HG03135 (cell line): ENCODE data around the gene SPNS2.

ENCODE experiments used
- ATAC-seq: cut with Tn5 transposase; IDR thresholded peaks from one replicate; pipeline ENCODE4 v1.9.1; 2021; ENCODE audit warnings: mild to moderate bottlenecking, moderate library complexity; ENCODE audit not compliant: unreplicated experiment

Gene SPNS2

GRCh38 chr17:4502466-4503154 lies 3.9 kb downstream of the SPNS2 start:
- ATAC-seq: no peak

- no peak for ATAC-seq
Observed at GRCh38 chr17:4503283-4504025, 4.8 kb downstream of the SPNS2 start.

DNA sequence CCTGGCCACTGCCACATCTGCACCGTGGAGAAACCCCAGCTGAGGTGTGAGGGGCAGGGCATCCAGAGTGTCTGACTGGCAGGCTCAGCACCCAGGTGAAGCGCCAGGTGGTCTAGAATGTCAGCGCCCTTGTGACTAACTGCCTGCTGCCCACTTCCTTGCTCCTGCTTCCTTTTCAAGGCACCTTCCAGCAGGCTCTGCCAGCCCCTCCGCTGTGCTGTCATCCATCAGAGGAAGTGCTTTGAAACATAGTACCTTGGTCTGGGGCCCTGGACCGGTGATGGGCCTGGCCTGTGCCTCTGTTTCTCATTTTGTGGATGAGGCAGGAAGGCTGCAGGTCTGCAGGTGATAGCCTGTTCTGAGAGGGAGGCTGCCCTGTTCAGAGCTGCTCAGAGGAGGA lies 5.5 kb downstream of the SPNS2 start:
- ATAC-seq: no peak

DNA sequence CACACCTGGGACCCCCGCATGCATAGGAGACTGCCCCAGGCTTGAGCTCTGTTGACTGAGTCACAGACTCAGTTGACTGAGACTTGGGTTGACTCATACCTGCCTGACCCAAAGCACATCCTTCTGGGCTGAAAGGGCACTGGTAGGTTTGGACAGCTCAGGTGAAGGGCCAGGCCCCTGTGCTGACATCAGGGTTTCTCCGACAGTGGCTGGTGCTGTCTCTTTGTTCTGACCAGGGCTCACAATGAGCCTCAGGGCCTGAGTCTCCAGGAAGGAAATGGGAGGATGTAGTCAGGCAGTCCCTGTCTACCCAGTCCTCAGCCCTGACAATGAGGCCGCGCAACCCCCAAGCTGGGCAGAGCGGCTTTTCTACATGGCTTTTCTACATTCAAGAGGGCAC lies 6.5 kb downstream of the SPNS2 start:
- ATAC-seq: no peak

DNA sequence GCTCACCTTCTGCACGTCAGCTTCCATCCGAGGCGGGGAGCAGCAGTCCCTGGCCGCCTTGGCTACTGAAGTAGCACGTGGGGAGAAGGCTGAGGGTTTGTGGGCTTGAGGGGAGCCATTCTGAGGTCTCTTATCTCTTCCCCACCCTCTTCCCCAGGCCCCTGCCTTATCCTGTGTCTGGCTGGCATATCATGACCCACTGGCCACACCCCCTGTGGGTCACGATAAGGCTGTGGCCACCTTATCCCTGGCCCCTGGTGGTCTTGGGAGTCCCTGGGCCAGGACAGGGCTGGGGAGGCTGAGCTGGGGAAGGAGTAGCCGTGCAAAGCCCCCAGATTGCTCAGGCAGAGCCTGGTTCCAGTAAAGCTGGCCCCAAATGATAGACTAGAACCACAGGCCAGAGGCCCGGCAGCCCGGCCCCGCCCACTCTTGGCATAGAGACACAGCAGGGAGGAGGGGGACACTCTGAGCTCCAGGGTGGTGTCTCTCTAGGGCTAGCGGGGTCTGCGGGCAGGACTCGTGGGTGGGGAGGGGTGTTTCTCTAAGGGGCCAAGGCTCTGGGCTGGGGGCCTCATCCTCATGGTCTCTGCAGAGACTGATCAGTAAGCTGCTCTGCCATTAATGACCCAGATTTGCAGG lies 7.6 kb downstream of the SPNS2 start:
- ATAC-seq: no peak

DNA sequence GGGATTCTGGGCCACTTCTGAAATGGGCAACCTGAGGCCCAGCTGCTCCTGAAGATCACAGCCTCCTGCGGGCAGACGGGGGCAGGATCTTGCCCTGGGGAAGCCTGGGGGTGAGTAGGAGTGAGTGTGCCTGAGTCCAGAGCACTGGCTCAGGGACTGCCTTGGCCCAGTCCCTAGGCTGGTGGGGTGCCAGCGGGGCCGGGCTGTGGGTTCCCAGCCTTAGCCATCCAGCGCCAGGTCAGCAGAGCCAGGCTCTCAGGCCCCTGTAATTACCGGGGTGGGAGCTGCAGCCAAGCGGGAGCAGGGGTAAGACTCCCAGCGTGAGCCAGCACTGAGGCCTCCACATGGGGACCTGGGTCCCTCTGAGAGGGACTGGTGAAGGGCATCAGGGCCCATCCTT lies 8.2 kb downstream of the SPNS2 start:
- no peak for ATAC-seq

DNA sequence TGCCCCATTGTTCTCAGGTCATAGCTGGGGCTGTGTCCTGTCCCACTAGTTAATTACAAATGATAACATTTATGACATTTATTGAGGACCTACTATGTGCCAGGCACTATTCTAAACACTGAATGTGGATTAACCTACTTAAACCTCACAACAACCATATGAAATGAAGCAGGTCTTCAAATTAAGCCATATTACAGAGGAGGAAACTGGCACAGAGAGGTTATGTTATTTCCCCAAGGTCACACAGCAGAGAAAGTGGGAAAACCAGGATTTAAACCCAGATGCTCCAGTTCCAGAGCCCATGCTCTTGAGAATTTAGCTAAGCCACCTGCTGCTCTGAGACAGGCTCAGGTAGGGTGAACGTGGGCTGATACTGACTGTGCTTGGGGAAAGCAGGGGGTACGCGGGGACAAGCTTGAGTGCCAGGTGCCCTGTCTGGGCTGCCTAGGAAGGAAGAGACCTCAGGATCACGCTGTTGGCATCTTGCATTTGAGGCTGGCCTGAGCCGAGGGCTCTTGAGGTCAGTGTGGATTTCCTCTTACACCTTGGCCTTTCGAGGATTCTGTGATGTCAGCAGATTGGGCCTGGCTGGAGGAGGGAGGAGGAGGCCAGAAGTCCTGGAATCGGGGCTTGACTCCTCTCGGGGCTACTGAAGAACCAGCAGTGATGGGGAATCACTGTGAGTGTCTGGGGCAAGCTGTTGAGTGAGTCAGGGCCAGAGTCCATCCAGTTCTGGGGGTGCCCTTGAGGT lies 8.9 kb downstream of the SPNS2 start:
- ATAC-seq: no peak

GRCh38 chr17:4508207-4508606 lies 9.5 kb downstream of the SPNS2 start:
- ATAC-seq: no peak

- no peak for ATAC-seq
Observed at GRCh38 chr17:4509401-4509800, 10.7 kb downstream of the SPNS2 start.

DNA sequence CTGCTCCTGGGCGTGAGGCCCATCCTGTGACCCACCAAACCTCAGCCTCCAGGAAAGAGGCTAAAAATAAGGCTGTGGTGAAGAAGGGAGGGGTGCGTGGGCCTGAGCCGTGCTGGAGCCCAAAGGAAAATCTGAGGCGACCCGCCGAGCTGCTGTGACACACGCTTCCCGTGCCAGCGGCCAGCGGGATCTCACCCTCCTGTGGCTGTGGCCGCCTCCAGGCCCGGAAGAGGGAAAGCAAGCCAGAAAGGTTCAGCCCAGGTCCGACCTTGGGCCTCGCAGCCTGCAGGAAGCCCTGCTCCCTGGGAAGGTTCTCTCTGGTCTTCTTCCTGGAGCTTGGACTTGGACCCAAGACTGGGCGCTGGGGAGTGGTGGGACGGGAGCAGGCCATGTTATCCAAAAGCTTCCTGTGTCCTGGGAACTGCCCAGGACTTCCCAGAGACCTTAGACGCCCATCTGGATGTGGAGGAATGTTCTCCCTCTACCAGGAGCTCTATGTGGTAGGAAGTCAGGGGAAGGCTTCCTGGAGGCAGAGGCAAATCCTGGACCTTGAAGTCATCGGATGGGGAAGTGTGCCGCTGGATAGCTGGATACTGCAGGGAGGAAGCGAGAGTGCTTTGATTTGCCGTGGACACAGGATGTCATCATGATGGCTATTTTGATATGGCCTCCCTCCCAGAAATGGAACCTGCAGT lies 11.4 kb downstream of the SPNS2 start:
- ATAC-seq: no peak

GRCh38 chr17:4510618-4510941 lies 11.9 kb downstream of the SPNS2 start:
- no peak for ATAC-seq

GRCh38 chr17:4511199-4511932 lies 12.7 kb downstream of the SPNS2 start:
- no peak for ATAC-seq

- ATAC-seq: no peak
Observed at GRCh38 chr17:4512156-4513112, 13.8 kb downstream of the SPNS2 start.

DNA sequence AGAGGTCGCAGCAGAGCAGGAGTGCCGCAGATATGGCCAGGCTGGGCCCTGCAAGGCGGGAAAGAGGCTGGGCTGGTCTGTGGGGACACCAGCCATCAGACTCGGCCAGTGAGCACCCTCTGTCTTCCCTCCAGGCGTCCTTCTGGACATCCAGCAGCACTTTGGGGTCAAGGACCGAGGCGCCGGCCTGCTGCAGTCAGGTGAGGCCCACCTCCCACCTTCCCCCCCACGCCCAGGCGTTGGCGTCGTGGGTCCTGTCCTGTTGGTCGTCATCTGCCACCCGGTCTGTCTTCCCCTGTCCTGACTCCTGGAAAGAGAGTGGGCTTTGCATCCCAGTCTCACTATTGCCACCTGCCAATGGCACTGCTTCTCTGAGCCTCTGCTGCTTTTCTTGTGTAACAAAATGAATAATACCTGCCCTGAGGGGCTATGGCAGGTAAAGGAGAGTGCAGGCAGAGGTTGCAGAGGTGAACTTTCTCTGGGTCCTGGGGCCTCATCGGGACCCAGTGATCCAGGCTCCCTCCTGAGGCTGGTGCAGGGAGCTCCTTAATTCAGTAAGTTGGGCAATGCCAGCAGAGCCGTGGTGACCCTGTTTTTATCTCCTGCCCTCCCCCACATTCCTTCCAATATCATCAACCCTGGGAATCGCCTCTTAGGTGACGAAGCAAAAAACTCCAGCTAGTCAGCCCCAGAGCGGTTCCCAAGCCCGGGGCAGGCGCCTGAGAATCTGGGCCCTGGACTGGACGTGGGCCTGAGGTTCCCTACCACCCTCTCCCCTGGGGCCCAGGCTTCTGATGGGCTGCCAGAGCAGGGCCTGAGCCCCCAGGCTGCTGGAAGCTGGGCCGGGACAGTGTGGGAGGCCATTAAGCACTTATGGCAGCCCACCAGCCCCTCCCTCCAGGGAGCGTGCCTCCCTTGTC lies 14.7 kb downstream of the SPNS2 start:
- no peak for ATAC-seq

DNA sequence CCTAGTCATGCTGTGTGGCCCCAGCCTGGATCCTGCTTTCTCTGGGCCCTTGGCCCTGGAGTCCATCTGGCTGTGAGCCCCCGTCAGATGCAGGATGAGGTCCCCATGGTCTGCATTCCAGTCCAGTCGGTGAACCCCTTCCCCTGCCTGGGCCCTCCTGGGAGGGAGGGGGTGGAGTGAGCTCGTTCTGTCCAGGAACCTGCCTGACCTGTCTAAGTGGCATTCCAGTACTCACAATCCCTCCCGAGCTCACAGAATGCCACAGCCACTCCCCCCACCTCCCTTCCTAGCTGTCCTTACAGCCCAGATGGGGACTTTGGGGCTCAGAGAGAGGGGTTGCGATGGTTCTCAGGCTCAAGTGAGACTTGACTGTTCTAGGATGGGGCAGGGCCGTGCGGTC lies 15.5 kb downstream of the SPNS2 start:
- no peak for ATAC-seq

DNA sequence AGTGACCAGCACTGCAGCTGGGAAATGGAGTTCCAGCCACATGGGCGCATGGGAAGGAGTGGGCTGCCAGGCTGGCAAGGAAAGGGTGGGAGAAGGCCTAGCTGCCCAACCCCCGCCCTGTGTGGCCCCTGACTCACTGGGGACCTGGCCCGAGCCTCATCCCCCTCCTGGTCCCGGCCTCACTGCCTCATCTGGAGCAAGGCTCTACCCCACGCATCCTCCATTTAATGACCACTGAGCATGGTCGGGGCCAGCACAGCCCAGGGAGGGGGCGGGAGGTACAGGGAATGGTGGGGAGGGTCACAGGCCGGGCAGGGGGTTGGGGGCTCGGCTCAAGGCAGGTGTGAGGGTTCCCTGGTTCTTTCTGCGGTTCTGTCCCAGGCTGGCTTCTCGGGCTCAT lies 16.1 kb downstream of the SPNS2 start:
- no peak for ATAC-seq

- ATAC-seq: no peak
Observed at GRCh38 chr17:4515501-4515900, 16.8 kb downstream of the SPNS2 start.

- no peak for ATAC-seq
Observed at GRCh38 chr17:4516735-4517134, 18.1 kb downstream of the SPNS2 start.
